GM19324 (cell line): ENCODE data around the gene ZP4.
"Not testable (repeated sequence)": the region's sequence is repeated elsewhere in the genome, so short reads cannot be mapped to it uniquely, and the experiment has no call there.

Experiments used
- ATAC-seq: cut with Tn5 transposase; IDR thresholded peaks from one replicate; pipeline ENCODE4 v1.9.1; 2021; ENCODE audit warnings: mild to moderate bottlenecking, moderate library complexity; ENCODE audit not compliant: unreplicated experiment, low FRiP score

Gene ZP4

DNA sequence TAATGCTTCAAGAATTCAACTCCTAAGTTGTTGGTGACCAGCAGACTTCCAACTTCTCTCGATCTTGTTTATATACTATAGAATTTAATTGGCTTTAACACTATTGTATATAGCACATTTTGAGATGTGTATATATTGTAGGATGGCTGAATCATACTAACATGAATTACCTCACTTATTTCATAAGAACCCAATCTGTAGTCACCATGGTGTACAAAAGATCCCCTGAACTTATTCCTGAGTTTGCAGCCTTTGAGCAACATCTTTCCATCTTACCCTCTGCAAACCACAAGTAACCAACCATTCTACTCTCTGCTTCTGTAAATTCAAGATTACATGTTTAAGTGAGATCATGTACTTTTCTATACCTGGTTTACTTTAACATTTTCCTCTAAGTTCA, 12.3 kb downstream of the ZP4 start:
- ATAC-seq = no peak

- ATAC-seq = no peak
These were observed 13.1 kb downstream of the ZP4 start for GRCh38 chr1:237877631-237878030.

GRCh38 chr1:237875291-237875690, 15.4 kb downstream of the ZP4 start:
- no peak for ATAC-seq

GRCh38 chr1:237873487-237874211, 17.1 kb downstream of the ZP4 start:
- no peak for ATAC-seq

- no peak for ATAC-seq
These were observed 21.7 kb downstream of the ZP4 start for GRCh38 chr1:237868817-237869600.

GRCh38 chr1:237867380-237867888, 23.3 kb downstream of the ZP4 start:
- ATAC-seq = no peak

DNA sequence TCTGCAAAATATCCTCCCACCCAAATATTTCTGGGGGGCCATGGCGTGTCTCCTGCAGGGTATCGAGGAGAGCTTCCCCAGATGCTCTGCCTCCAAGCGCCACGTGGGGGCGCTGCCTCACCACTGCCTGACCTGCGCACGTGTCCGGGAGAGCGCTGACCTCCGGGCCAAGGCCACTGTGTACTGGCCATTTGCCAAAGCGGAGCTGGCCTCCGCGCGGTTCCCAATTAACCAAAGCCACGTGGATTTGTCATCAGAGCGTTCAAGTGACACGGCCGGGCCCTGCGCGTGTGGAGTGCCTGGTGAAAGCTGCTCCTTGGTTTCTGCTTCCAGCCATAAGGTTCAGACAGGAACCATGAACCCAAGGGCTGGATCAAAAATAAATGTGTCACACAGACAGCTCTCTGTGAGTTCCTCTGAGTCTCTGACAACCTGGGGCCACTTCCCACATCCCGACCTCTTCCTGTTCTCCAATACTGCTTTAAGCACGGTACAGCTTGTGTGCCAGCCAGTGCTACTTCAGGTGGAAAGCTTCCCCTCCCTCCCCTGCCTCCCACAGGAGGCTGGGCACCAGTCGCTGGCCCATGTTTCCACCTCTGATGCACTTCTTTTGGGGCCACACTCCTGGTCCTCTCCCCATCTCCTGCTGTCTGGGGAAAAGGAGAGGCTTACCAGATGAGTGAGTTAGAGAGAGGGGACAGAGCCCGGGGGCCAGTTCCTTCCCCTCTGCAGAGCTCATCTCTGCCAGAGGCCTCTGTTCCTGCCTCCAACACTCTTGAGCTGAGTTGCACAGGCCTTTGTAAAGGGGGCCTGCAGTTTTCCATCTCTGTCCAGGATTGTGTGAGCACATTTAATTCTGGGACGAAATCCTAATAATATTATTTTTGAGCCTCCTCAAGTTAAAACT, 26.1 kb downstream of the ZP4 start:
- ATAC-seq = no peak

DNA sequence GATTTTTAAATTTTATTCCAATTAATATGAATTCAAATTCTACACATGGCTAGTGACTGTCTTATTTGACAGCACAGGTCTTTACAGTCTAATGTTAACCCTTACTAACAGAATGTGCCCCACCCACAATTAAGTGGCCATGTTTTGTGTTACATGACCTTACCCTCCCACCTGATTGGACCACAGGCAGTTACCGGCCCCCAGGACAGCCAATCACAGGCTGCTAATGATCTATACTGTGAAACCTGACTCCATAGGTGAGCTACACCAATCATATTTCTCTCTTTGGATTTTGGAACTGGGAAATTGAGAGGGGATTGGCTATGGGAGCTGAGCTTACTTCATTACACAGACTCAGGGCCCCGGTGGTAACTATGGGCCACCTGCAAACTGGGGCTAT, 27.5 kb downstream of the ZP4 start:
- ATAC-seq = no peak

DNA sequence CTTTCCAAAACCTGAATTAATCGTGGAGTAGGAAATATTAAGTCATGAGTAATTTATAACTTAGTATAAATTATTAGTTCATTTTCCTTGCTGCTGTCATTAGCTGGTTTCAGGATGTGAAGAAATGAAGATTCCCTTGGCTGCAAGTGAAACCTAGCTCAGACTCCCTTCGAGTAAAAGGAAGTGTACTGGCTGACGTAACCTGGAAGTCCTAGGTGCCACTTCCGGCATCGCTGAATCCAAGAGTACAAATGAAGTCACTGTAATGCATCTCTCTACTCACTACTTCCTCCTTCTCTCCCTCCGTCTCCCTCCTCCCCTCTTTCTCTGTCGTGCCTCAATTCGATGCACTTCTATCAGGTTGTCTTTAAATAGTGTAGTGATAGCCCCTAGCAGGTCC, 28.8 kb downstream of the ZP4 start:
- no peak for ATAC-seq

DNA sequence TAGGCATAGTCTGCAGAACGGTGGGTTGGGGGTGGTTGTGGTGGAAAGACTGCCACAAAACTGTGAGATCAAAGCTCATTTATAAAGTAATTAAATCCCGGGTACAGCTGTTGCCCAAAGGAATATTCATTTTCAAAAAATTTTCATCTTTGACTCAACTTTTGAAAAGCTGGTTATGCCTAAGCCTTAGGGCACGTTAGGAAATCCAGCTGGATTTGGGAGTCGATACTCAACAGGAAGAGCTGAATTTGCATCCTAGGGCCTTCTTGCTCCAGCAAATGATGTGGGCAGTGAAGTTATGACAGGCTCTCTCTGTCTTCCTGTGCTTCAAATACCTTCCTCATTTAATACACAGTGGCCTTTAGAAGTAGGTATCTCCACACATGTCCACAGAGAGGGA, 31.7 kb downstream of the ZP4 start:
- ATAC-seq = no peak

DNA sequence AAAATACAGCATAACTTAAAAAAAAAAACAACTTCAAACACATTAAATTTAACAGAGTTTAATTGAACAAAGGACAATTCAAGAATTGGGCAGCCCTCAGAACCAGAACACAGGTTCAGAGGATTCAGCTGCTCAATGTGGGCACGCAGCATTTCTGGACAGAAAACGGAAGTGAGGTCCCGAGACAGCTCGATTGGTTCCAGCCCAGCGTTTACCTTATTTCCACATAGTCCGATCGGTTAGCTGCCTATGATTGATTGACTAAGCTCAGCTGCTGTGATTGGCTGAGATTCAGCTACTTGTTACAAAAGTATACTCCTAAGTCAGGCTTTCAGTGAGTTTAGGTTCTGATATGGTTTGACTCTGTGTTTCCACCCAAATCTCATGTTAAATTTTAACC, 33.3 kb downstream of the ZP4 start:
- no peak for ATAC-seq

DNA sequence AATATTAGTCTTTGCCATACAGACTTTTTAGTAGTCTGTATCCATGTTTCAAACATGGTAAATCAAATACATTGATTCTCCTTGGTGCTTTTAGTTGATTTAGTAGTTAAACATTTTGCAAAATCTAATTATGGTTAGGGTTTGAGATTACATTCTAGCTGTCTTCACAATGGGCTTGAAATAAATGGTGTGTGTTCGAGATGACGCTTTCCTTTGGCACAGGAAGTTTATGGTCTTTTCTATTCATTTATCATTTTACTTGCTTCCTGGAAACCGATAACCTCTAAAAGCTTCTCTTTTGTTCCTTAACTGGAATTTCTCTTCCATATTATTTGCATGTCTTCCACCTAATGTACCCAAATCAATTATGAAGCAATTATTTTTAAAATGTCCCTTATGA, 38.4 kb downstream of the ZP4 start:
- ATAC-seq = no peak

GRCh38 chr1:237851210-237851845, 39.4 kb downstream of the ZP4 start:
- ATAC-seq = no peak

- ATAC-seq = not testable (repeated sequence)
These were observed 47.2 kb downstream of the ZP4 start for GRCh38 chr1:237843516-237843915.

DNA sequence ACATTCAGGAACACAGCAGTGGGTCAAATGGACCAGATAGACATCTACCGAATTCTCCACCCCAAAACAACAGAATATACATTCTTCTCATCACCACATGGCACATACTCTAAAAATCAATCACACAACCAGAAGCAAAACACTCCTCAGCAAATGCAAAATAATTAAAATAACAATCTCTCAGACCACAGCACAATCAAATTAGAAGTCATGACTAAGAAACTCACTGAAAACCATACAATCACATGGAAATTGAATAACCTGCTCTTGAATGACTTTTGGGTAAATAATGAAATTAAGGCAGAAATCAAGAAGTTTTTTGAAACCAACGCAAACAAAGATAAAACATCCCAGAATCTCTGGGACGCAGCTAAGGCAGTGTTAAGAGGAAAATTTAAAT, 49.2 kb downstream of the ZP4 start:
- ATAC-seq = no peak

DNA sequence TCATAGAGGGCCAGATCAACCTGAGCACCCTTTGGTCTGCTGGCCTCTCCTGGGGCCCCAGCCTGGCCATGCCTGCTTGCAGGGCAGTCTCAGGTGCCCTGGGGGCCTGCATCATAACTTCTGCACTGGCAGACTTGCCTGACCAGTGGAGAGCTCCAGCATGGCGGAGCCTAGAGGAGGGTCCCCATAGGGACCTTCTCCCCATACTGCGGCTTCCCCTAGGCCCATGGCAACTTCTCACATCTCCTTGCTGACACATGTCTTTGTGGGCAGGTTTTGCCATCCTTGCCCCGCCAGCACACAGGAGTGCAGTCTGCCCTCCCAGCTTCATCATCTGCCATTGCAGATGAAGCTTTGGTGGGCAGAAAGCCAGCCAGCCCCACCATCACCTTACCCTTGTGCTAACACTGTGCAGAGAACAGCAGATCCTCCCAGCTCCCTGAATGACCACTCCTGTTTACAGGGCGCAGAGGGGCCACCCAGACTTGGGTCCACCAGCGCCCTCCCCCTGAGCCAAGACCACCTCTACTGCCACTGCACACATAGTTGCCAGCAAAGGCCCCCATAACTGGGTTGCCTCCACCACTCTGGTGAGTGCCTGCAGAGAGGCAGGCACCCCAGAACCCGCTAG, 51.7 kb downstream of the ZP4 start:
- no peak for ATAC-seq

- no peak for ATAC-seq
These were observed 52.4 kb downstream of the ZP4 start for GRCh38 chr1:237838320-237838719.

- ATAC-seq = no peak
These were observed 56.3 kb downstream of the ZP4 start for GRCh38 chr1:237834461-237834860.

- no peak for ATAC-seq
These were observed 56.7 kb downstream of the ZP4 start for GRCh38 chr1:237834048-237834447.

DNA sequence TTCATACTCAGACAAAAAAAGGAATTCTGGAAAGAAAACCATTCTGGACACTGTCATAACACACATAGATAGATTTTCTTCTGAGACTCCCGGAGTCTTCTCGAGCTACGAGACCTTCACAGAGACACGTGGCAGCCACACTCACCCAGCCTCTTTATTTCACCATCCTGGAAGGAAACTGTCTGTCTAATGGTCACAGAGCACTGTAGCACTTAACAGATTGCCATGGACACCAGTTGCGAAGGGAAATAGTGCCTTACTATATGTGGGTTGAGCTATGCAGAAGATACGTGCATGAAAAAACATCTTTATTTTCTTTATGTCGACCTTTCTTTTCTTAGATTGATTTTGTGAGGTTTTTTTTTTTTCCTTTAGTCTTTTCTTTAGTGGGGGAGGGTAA, 57.9 kb downstream of the ZP4 start:
- ATAC-seq = no peak
